HuH-7.5 (cell line): ENCODE data around the gene SARDH.
A peak's percentile ranks its signal among the peaks of the same experiment; 100 is the strongest.
"Not testable (repeated sequence)": the region's sequence is repeated elsewhere in the genome, so short reads cannot be mapped to it uniquely, and the experiment has no call there.

Source experiments
- DNase-seq: peaks from one replicate; pipeline ENCODE4 v3.0.0; 2011; ENCODE audit warnings: low spot score

The SARDH gene

DNA sequence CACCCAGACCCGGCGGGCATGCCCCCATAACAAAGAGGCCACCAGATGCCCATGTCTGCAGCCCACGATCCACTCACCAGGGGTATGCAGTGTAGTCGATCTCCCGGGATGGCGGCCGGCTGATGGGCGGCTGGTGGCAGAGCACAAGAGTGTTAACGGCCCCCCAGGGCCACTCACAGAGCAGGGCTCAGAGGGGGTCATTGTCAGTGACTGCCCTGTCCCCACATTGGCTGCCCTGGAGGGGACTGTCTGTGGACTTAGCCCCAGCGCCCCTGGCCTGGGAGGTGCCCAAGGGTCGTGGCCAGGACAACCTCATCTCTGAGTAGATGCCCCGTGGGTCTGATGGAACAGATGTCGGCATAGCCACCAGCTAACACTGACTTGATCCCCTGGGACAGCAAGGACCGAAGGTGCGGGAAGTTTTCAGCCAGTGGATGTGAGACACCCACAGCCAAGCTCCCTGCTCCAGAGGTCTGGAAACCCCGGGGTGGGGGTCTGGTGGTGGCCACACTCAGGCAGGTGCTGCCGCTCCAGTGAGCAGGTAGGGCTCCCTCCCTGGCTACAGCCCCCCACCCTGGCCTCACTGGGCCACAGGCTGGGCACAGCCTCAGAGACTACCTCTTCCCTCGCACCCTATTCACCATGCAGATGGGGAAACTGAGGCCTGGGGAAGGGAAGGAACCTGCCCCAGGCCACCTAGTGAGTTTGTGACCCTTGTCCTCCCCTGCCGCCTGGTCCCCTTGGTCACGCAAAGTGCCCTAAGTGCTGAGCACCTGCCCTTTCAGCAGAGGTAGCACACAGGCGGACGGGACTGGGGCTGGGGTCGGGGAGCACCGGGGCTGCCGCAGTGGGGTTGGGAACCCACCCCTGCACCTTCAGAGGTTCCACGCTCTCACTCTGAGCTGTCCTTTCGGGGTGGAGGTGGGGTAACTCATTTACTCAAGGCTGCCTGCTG, 38.1 kb upstream of the SARDH start:
- DNase-seq = no peak

DNA sequence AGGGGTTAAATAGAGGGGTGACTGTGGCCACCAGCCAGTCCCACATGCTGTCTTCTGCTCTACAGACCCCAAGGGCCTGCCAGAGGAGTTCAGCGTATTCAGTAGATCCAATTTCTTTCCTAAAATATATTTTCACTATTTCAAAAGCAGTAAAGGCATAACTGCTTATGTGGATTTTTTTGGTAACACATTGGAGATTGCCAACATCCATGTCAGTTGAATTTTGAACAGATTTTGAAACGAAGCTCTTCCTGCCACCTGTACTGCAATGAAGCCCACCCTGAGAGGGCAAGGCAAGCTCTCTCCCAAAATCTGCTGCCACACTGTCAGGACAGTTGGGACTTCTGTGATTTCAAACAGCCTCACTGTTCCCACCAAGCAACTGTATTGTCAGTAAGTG, 37.1 kb upstream of the SARDH start:
- no peak for DNase-seq

GRCh38 chr9:133774799-133775198, 36.6 kb upstream of the SARDH start:
- no peak for DNase-seq

GRCh38 chr9:133773889-133774655, 35.9 kb upstream of the SARDH start:
- DNase-seq = no peak

DNA sequence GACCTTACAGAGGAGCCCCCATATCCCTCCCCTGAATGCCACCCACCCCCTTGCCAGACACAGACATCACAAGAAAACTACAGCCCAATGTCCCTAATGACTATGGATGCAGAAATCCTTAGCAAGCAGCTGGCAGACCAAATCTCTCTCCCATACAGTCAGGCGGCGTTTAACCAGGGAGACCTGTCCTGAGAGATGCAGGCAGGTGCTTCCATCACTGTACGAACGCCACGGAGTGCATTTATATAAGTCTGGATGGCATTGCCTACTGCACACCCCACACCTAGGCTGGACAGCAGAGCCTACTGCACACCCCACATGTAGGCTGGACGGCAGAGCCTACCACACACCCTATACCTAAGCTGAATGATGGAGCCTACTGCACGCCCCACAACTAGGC, 34.4 kb upstream of the SARDH start:
- no peak for DNase-seq

DNA sequence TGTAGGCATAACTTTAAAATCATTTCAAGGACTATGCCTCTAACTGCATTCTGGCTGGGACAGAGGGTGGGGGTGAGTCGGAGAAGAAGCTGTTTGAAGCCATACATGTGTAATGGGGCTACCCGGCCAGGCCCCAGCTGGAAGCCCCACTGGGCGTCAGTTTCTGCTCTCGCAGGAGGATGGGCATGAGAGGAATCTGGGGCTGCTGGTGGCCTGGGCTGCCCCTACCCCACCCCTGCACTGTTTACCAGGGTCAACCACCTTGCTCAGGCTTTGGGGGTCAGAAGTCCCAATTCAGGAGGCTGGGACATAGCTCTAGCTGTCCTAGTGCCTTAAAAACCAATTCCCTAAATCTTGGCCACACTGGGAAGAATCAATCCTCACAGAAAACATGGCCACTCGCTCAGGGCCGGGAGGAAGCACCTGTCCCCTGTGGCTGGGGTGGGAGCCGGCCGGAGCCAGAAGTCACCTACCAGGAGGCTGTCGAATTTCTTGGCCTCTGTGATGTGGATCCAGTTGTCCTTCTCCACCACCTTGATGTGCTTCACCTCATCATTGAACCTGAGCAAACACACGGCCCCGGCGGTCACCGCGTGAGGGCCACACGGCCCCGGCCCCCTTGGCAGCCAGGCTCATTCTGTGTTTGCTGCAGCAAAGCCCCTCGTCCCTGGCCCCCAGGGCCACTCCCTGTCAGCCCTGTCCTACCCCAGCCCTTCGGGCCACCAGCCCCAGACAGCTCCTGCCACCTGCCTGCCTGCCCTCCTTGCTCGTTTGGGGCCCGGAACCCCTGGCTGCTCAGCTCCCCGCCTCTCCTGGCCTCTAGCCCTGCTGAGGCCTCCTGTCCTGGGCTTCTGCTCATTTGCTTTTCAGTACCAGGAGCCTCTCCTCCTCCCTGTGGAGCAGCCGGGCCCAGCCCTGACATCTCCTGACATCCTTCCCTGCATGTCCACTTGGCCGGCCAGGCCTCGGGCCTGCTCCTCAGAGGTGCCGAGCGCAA, 33.6 kb upstream of the SARDH start:
- DNase-seq = no peak

GRCh38 chr9:133770076-133770777, 32.1 kb upstream of the SARDH start:
- DNase-seq = no peak

- DNase-seq = no peak
Measured at GRCh38 chr9:133769511-133770075, 31.4 kb upstream of the SARDH start.

DNA sequence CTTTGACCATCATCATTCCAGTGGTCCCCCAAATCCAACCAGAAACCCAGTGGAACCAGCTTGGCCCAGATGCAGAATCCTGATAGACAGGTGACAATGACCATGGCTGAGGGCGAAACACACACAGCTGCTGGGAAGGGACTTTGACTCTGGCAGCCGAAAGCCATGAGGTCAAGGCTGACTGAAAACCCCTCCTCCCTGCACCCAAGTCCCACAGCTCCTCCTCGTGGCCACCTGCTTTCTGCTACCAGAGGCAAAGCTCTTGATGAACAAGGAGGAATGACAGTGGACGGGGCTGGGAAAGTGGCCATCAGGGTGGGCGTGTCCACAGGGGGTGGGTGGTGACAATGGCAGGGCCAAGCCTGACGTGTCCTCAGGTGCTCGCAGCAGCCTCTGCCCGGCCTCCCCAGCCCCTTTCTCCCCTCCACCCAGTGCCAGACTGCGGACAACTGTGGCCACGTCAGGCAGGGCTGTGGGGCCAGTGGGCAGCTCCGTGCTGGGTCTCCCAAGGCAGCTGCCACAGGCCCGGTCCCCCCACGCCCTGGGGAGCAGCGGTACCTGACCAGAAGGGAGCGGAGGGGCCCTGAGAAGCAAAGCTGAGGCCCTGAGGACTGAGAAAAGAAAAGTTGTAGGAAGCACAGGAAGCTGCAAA, 30.8 kb upstream of the SARDH start:
- peak; percentile 97 for DNase-seq

- DNase-seq = no peak
Measured at GRCh38 chr9:133768371-133768858, 30.3 kb upstream of the SARDH start.

DNA sequence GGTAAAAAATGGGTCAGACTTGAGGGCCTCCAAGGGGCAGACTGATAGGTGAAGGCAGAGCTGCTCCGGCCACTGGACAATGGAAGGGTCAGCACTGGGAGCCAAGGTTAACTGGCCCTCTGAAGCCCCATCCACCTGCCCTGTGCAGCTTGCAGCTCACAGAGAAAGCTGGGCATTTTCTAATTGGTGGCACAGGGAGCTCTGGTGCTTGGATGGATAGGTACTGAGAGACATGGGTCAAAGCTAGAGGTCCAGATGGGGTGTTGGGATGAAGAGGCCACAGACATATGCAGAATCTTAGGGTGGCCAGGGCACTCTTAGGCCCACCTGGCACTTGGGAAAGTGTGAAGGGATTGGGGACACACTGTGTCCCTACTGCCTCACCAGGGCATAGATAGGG, 29.5 kb upstream of the SARDH start:
- DNase-seq = no peak

GRCh38 chr9:133767008-133767407, 28.9 kb upstream of the SARDH start:
- DNase-seq = no peak

GRCh38 chr9:133766234-133766633, 28.1 kb upstream of the SARDH start:
- not testable (repeated sequence) for DNase-seq

GRCh38 chr9:133763272-133764183, 25.4 kb upstream of the SARDH start:
- DNase-seq = no peak

DNA sequence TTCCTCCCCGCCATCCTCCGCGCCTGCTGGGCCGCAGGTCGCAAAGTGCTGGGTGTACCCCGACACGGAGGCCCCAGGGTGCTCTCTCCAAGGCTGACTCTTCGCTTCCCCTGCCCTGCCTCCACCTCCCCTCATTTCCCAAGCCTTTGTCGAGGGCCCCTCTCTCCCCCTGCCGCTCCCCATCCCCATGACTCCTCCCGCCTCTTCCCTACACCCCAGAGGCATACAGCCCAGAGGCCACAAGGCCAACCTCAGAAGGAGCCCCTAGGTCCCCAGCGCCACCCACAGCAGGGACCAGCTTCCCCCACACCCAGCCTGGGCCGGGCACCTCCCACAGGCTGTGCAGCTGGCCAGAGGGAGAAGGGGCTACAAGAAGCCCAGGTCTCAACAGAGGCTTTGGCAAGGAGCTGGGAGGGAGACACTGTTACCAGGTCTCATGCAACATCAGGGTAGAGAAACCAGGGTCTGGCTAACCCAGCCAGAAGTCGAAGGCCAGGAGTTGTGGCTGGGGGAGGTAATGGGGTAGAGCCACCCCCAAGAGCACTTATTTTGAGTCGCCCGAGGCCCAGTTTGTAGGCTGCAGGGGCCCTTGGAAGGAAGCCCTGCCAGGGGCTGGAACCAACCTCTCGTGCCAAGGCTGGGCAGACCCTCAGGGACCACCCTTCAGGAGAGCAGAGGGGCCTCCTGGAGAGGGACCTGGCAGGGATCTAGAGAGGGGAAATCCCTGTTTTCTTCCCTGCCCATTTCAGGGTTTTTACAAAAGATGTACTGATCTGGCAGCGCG, 24.5 kb upstream of the SARDH start:
- DNase-seq = no peak

GRCh38 chr9:133761641-133762248, 23.6 kb upstream of the SARDH start:
- no peak for DNase-seq

- DNase-seq = no peak
Measured at GRCh38 chr9:133760713-133761290, 22.6 kb upstream of the SARDH start.

DNA sequence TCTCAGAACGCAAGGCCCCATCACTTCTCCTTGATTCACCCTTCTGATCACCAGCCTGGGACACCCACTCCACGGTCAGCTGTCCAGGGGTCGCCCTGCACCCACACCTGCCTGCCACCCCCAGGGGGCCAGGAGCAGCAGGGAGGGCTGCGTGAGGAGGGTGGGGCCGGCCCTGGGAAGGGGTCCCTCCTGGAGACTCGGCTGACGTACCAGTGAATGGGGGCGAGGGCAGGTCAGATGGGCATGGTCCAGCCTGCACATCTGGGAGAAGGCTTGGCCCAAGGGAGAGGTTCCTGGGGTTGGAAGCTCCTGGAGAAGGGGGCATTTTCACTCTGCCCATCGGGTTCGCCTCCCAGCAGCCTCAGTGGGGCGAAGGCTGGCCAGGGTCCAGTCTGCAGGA, 21.8 kb upstream of the SARDH start:
- no peak for DNase-seq
